Measurements from ENCODE around the gene SLC25A27.

The SLC25A27 gene

GRCh38 chr6:46652232-46652602 lies 558 bp upstream of the SLC25A27 start:
- no peak for DNase-seq

- no peak for DNase-seq
Measured at GRCh38 chr6:46653439-46654195, 842 bp downstream of the SLC25A27 start.

GRCh38 chr6:46655803-46656202 lies 3.0 kb downstream of the SLC25A27 start:
- DNase-seq = peak; percentile 54

GRCh38 chr6:46657642-46658041 lies 4.9 kb downstream of the SLC25A27 start:
- no peak for DNase-seq

GRCh38 chr6:46661483-46661882 lies 8.7 kb downstream of the SLC25A27 start:
- no peak for DNase-seq

- no peak for DNase-seq
Measured at GRCh38 chr6:46667377-46667776, 14.6 kb downstream of the SLC25A27 start.

GRCh38 chr6:46674410-46674809 lies 21.6 kb downstream of the SLC25A27 start:
- no peak for DNase-seq

GRCh38 chr6:46676604-46677313 lies 24.0 kb downstream of the SLC25A27 start:
- DNase-seq = peak; percentile 22

GRCh38 chr6:46677314-46677654 lies 24.5 kb downstream of the SLC25A27 start:
- DNase-seq = peak; percentile 21

GRCh38 chr6:46684771-46685170 lies 32.0 kb downstream of the SLC25A27 start:
- DNase-seq = no peak

GRCh38 chr6:46687619-46688097 lies 34.9 kb downstream of the SLC25A27 start, which contains the start of gene TDRD6:
Gene TDRD6, plus strand, starts transcription at chr6:46687885. Its CDS starts 244 bp downstream, at chr6:46688129.
- DNase-seq = no peak

GRCh38 chr6:46688117-46688965 lies 35.6 kb downstream of the SLC25A27 start:
- DNase-seq = no peak

- no peak for DNase-seq
Measured at GRCh38 chr6:46688966-46689335, 36.2 kb downstream of the SLC25A27 start.

- DNase-seq = no peak
Measured at GRCh38 chr6:46689657-46690056, 36.9 kb downstream of the SLC25A27 start.

- DNase-seq = no peak
Measured at GRCh38 chr6:46690141-46690755, 37.5 kb downstream of the SLC25A27 start.

- no peak for DNase-seq
Measured at GRCh38 chr6:46690911-46691451, 38.2 kb downstream of the SLC25A27 start.

- no peak for DNase-seq
Measured at GRCh38 chr6:46699970-46700369, 47.2 kb downstream of the SLC25A27 start.

GRCh38 chr6:46704562-46704961 lies 51.8 kb downstream of the SLC25A27 start:
- peak; percentile 35 for DNase-seq

- DNase-seq = no peak
Measured at GRCh38 chr6:46706464-46706863, 53.7 kb downstream of the SLC25A27 start.

GRCh38 chr6:46711491-46711890 lies 58.7 kb downstream of the SLC25A27 start:
- no peak for DNase-seq

- DNase-seq = no peak
Measured at GRCh38 chr6:46715141-46715540, 62.4 kb downstream of the SLC25A27 start.

GRCh38 chr6:46719099-46719498 lies 66.3 kb downstream of the SLC25A27 start:
- no peak for DNase-seq

GRCh38 chr6:46720401-46720800 lies 67.6 kb downstream of the SLC25A27 start:
- no peak for DNase-seq
